UCSD-AML1 (cell line): ENCODE results near the gene ARL13B.

ENCODE experiments used
- DNase-seq: peaks from one replicate; lab custom pipeline; 2025; ENCODE audit not compliant: unreplicated experiment; lab: John Stamatoyannopoulos, UW

ARL13B gene

GRCh38 chr3:94098452-94098851 is 118.5 kb downstream of the ARL13B start:
- no peak for DNase-seq

DNA sequence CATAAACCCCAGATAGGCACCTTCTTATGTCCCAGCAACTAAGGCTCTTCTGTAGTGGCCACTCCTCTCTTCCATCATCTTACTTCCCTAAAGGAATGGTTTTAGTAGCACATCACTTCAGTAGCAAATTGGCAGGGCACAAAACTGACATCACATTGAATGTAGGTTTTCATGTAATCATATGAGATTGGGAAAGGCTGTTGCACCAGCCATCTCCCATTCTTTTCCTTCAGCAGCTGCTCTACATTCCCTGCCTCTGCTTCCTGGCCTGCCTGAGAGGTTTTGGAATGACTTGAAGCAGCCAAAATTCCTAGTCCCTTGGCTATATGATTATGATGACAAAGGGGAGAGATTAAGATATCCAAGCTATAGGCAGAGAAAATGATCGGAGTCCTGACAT is 119.4 kb downstream of the ARL13B start:
- no peak for DNase-seq

DNA sequence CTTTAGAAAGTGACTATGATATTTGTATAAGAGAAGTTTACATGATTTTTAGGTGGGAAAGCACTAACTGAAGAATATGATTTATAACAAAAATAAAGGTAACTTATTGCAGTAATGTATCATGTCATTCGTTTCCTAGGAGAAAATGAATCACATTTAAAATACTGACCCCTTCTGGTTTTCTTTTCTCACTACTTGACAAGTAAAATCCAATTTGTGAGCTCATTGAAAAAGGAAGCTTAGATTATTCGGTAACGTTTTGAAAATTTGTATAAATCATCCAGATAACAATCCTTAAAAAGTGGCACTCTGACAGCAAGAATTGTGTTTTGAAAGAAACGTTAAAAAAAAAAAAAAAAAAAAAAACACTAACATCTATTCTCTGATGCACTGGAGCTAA is 121.9 kb downstream of the ARL13B start:
- no peak for DNase-seq
